Mesendoderm (in vitro differentiated cells): ENCODE results near the gene LGR6.

Experiments
- DNase-seq: peaks from one replicate; pipeline ENCODE4 v3.0.0; 2013
- H2AK5ac ChIP-seq: 2 replicates; pipeline ENCODE4 v1.6.1; 2013; ENCODE audit warnings: low read length, inconsistent platforms
- H2BK120ac ChIP-seq: 2 replicates; pipeline ENCODE4 v1.6.1; 2013; ENCODE audit warnings: low read depth, mild to moderate bottlenecking, low read length, moderate library complexity, mixed read lengths
- H2BK15ac ChIP-seq: replicated peaks from 2 replicates; pipeline ENCODE4 v1.6.1; 2013; ENCODE audit warnings: low read depth, mild to moderate bottlenecking, moderate library complexity
- H2BK5ac ChIP-seq: 2 replicates; pipeline ENCODE4 v1.6.1; 2013; ENCODE audit warnings: low read length, inconsistent platforms
- H3K18ac ChIP-seq: 2 replicates; pipeline ENCODE4 v1.6.1; 2013; ENCODE audit warnings: mild to moderate bottlenecking, low read length, mixed read lengths
- H3K23ac ChIP-seq: one replicate; pipeline ENCODE4 v1.6.1; 2013; ENCODE audit warnings: low read length
- H3K27ac ChIP-seq: 2 replicates; pipeline ENCODE4 v1.5.1; 2013; ENCODE audit warnings: low read depth, mild to moderate bottlenecking, inconsistent platforms, low read length, moderate library complexity
- H3K27me3 ChIP-seq: 2 replicates; pipeline ENCODE4 v1.6.1; 2013; ENCODE audit warnings: low read length, control low read depth, mild to moderate bottlenecking, inconsistent platforms; ENCODE audit not compliant: insufficient read depth, poor library complexity
- H3K36me3 ChIP-seq: 2 replicates; pipeline ENCODE4 v1.6.1; 2013; ENCODE audit warnings: low read length, inconsistent platforms; ENCODE audit not compliant: control insufficient read depth, insufficient read depth
- H3K4ac ChIP-seq: one replicate; pipeline ENCODE4 v1.6.1; 2013; ENCODE audit warnings: low read depth, mild to moderate bottlenecking, low read length, moderate library complexity
- H3K4me1 ChIP-seq: 2 replicates; pipeline ENCODE4 v1.6.1; 2013; ENCODE audit warnings: low read depth, low read length, inconsistent platforms; ENCODE audit not compliant: control insufficient read depth
- H3K4me2 ChIP-seq: 2 replicates; pipeline ENCODE4 v1.6.1; 2013; ENCODE audit warnings: low read length
- H3K4me3 ChIP-seq: 2 replicates; pipeline ENCODE4 v1.5.1; 2013; ENCODE audit warnings: mild to moderate bottlenecking, low read length
- H3K56ac ChIP-seq: one replicate; pipeline ENCODE4 v1.6.1; 2013; ENCODE audit warnings: low read length
- H3K79me1 ChIP-seq: 2 replicates; pipeline ENCODE4 v1.6.1; 2013; ENCODE audit warnings: low read length, inconsistent platforms
- H3K79me2 ChIP-seq: 2 replicates; pipeline ENCODE4 v1.6.1; 2013; ENCODE audit warnings: mild to moderate bottlenecking, low read length; ENCODE audit not compliant: control insufficient read depth, insufficient read depth
- H3K9ac ChIP-seq: 2 replicates; pipeline ENCODE4 v1.6.1; 2013; ENCODE audit warnings: low read length, inconsistent platforms
- H4K5ac ChIP-seq: one replicate; pipeline ENCODE4 v1.6.1; 2013; ENCODE audit warnings: low read length
- H4K8ac ChIP-seq: one replicate; pipeline ENCODE4 v1.6.1; 2013; ENCODE audit warnings: low read depth, mild to moderate bottlenecking, control low read depth, low read length, moderate library complexity
- WGBS: extraction: QIAGEN DNeasy Blood & Tissue Kit; methylation state at CpG from one replicate; pipeline ENCODE4 v1.1.7; 2013; ENCODE audit warnings: low lambda C conversion rate, missing lambda C conversion rate; ENCODE audit not compliant: insufficient coverage; ENCODE audit errors: extremely low coverage; 5-methylcytosine and 5-hydroxymethylcytosine counted together

LGR6 gene

DNA sequence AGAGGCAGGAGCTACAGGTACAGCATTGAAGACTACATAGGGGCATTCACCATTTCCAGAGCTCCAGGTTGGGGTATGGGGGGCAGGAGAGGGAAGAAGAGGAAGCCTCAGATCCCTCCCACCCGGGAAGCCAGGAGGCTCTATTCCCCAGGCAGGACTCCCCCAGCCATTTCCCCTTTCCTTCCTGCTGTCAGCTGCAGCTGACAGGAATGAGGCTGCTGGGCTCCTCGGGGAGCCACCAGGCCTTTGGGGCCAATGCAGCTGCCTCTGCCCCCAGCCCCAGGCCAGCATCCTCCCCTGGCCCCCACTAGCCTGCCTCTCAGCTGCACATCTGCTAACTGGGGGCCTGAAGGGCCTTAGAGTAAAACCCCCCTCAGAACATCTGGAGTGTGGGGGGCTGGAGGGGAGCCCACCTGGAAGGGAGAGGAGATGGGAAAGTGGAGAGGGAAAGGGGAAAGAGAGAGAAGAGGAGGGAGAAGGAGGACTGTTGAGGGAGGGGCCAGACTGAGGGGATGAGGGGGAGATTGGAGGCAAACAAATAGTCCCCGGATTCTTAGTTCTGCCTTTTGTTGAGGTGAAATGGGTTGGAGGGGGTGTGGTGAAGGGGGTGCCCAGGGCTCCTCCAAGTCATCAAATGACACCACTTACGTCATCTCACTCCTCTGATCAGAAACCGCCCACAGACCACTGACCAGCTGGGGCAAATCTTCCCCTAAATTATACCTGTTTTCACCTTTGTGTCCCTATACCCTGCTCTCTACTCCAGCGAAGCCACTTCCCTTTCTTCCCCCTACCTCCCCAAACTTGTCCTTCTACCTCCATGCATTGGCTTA lies 58.0 kb downstream of the LGR6 start:
- Histone ChIP-seq H2BK120ac (no peak overlapping the region), H3K9ac (no peak overlapping the region), H2BK5ac (no peak overlapping the region), H3K56ac (no peak overlapping the region), H2BK15ac (no peak overlapping the region), H4K8ac (no peak overlapping the region), H3K4me3 (no peak overlapping the region), H4K5ac (no peak overlapping the region), H3K4me1 (peaks cover 2% of the 10 kb centered on the region), H3K27ac (no peak overlapping the region), H2AK5ac (no peak overlapping the region), H3K36me3 (no peaks in the 10 kb centered on the region), H3K18ac (no peak overlapping the region), H3K27me3 (no peaks in the 10 kb centered on the region), H3K79me1 (no peaks in the 10 kb centered on the region), H3K4me2 (no peak overlapping the region), H3K79me2 (no peaks in the 10 kb centered on the region), H3K23ac (no peak overlapping the region), H3K4ac (no peak overlapping the region)
- no CpG with 5 or more reads among the region's 6 CpGs for WGBS
- DNase-seq, result no peak

DNA sequence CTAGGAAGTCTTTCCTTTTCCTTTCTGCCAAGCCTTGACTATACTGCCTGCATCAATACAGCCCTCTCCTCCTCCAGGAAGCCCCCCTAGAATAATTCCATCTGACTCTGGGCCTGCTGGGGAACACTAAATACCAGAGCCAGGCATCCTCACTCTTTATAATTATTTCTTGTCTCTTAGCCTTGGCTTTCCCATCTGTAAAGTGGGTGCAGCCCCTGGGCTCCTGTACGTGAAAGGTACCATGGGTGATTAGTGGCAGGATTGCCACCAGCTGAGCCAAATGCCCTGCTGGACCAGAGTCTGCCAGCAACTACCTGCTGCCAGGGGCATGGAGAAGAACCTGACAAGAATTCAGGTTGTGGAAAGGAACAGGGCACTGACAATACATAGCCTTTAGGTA lies 58.7 kb downstream of the LGR6 start:
- no peak overlapping the region for H3K4me2 ChIP-seq
- no peaks in the 10 kb centered on the region for H3K79me2 ChIP-seq
- H3K18ac ChIP-seq, result no peak overlapping the region
- no CpG with 5 or more reads among the region's 1 CpG for WGBS
- no peak overlapping the region for H4K8ac ChIP-seq
- no peak overlapping the region for H2AK5ac ChIP-seq
- no peak overlapping the region for H2BK15ac ChIP-seq
- H3K27me3 ChIP-seq, result no peaks in the 10 kb centered on the region
- H3K23ac ChIP-seq, result no peak overlapping the region
- no peak overlapping the region for H3K56ac ChIP-seq
- no peak overlapping the region for H4K5ac ChIP-seq
- no peak overlapping the region for H3K4me3 ChIP-seq
- peaks cover 2% of the 10 kb centered on the region for H3K4me1 ChIP-seq
- no peak overlapping the region for H3K4ac ChIP-seq
- H2BK120ac ChIP-seq, result no peak overlapping the region
- DNase-seq, result no peak
- no peak overlapping the region for H2BK5ac ChIP-seq
- H3K36me3 ChIP-seq, result no peaks in the 10 kb centered on the region
- no peak overlapping the region for H3K9ac ChIP-seq
- no peak overlapping the region for H3K27ac ChIP-seq
- no peaks in the 10 kb centered on the region for H3K79me1 ChIP-seq

- no peak overlapping the region for H3K9ac ChIP-seq
- H3K4me3 ChIP-seq, result no peak overlapping the region
- no peak overlapping the region for H2BK15ac ChIP-seq
- H3K4ac ChIP-seq, result no peak overlapping the region
- no peak overlapping the region for H3K4me2 ChIP-seq
- no peak overlapping the region for H4K8ac ChIP-seq
- H3K36me3 ChIP-seq, result no peaks in the 10 kb centered on the region
- no peaks in the 10 kb centered on the region for H3K27me3 ChIP-seq
- WGBS, result no CpG with 5 or more reads among the region's 8 CpGs
- H3K18ac ChIP-seq, result no peak overlapping the region
- no peak overlapping the region for H3K27ac ChIP-seq
- no peak for DNase-seq
- H2AK5ac ChIP-seq, result no peak overlapping the region
- H2BK5ac ChIP-seq, result no peak overlapping the region
- no peak overlapping the region for H3K56ac ChIP-seq
- H4K5ac ChIP-seq, result no peak overlapping the region
- H3K4me1 ChIP-seq, result no peaks in the 10 kb centered on the region
- H3K79me1 ChIP-seq, result no peaks in the 10 kb centered on the region
- H3K79me2 ChIP-seq, result no peaks in the 10 kb centered on the region
- no peak overlapping the region for H3K23ac ChIP-seq
- H2BK120ac ChIP-seq, result no peak overlapping the region
These were observed 61.1 kb downstream of the LGR6 start for GRCh38 chr1:202254454-202255252.

DNA sequence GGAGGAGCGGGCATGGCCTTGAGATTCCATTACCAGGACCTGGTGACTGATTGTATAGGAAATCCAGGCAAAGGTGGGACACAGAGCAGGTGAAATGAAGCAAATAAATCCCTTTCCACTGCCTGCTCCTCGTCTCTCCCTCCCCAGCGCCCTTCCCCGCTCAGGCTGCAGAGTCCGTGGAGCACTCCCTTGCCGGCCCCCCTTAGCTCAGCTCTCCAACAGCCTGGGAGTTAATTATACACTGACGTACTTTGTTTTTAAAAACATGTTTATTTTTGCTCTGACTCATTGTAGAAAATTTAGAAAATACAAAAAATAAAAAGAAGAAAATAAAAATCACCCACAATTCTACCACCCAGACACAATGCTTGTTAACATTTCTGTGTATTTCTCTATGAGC lies 61.7 kb downstream of the LGR6 start:
- Histone ChIP-seq H4K5ac (no peak overlapping the region), H3K4me2 (no peak overlapping the region), H3K4me3 (no peak overlapping the region), H3K36me3 (no peaks in the 10 kb centered on the region), H2BK15ac (no peak overlapping the region), H3K27ac (no peak overlapping the region), H3K79me2 (no peaks in the 10 kb centered on the region), H3K4ac (no peak overlapping the region), H3K23ac (no peak overlapping the region), H3K18ac (no peak overlapping the region), H2AK5ac (no peak overlapping the region), H3K27me3 (no peaks in the 10 kb centered on the region), H2BK5ac (no peak overlapping the region), H3K79me1 (no peaks in the 10 kb centered on the region), H3K56ac (no peak overlapping the region), H2BK120ac (no peak overlapping the region), H3K4me1 (no peaks in the 10 kb centered on the region), H4K8ac (no peak overlapping the region), H3K9ac (no peak overlapping the region)
- WGBS, result no CpG with 5 or more reads among the region's 7 CpGs
- DNase-seq, result no peak

DNA sequence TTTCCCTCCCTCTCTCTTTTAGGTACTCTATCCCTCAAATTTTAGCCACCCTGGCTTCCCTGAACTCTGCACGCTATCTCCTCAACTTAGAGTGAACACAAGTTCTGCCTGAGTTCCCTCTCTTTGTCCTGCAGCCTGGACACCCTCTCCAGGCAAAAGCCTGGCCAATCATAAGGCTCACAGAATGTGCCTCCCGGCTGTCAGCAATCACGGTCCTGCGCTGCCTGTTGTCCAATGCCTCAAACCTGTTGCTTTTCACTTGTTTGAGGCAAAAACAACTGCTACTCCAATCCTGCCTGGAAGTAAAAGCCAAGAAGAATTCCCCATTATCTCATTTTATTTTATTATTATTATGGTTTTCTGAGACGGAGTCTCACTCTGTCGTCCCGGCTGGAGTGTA lies 66.1 kb downstream of the LGR6 start:
- no peaks in the 10 kb centered on the region for H3K27me3 ChIP-seq
- H3K56ac ChIP-seq, result no peak overlapping the region
- no peak overlapping the region for H3K18ac ChIP-seq
- no peak overlapping the region for H2BK5ac ChIP-seq
- no peak overlapping the region for H3K4ac ChIP-seq
- no peak overlapping the region for H2BK15ac ChIP-seq
- no peak overlapping the region for H3K27ac ChIP-seq
- H3K79me2 ChIP-seq, result no peaks in the 10 kb centered on the region
- no peaks in the 10 kb centered on the region for H3K36me3 ChIP-seq
- H2AK5ac ChIP-seq, result no peak overlapping the region
- H4K8ac ChIP-seq, result no peak overlapping the region
- H4K5ac ChIP-seq, result no peak overlapping the region
- no peak overlapping the region for H2BK120ac ChIP-seq
- no peak for DNase-seq
- no peak overlapping the region for H3K9ac ChIP-seq
- no peak overlapping the region for H3K23ac ChIP-seq
- no peak overlapping the region for H3K4me3 ChIP-seq
- WGBS, result no CpG with 5 or more reads among the region's 7 CpGs
- no peaks in the 10 kb centered on the region for H3K79me1 ChIP-seq
- no peak overlapping the region for H3K4me2 ChIP-seq
- no peaks in the 10 kb centered on the region for H3K4me1 ChIP-seq
